Right lobe of liver (tissue), 6 donors: ENCODE measurements around the gene CHN1. TPM values are rescaled to one million over a fixed set of nuclear protein-coding genes. Genes with fewer than 3 reads are reported as not detected.
A peak's percentile ranks its signal among the peaks of the same experiment; 100 is the strongest.

ENCODE experiments used
- ATAC-seq, 4 donors: fragments of 200-7000 bp; cut with Tn5 transposase; one replicate each; pipeline ENCODE4 v1.9.1; 2020; ENCODE audit warnings: mild to moderate bottlenecking in 4 of 4, moderate library complexity in 4 of 4
- DNase-seq, 3 donors: peaks; one replicate each; pipeline ENCODE4 v3.0.0-alpha.2; 2020
- H3K27ac ChIP-seq, 3 donors: fragments of 200-600 bp; one replicate each; pipeline ENCODE4 v1.8.0; 2022
- H3K27me3 ChIP-seq, 2 donors: fragments of 200-600 bp; one replicate each; pipeline ENCODE4 v1.8.0; 2022
- H3K36me3 ChIP-seq, 4 donors: fragments of 200-600 bp; sonication (generic) in 1 of 4; one replicate each; pipeline versions ENCODE4 v1.5.1 to v1.8.0; 2017 to 2022; ENCODE audit warnings: control low read depth in 1 of 4
- H3K4me1 ChIP-seq, 4 donors: fragments of 200-600 bp; sonication (generic) in 1 of 4; one replicate each; pipeline versions ENCODE4 v1.5.1 to v1.8.0; 2017 to 2022; ENCODE audit warnings: control low read depth in 1 of 4
- H3K4me3 ChIP-seq, 3 donors: fragments of 200-600 bp; one replicate each; pipeline ENCODE4 v1.8.0; 2022
- H3K9me3 ChIP-seq, 4 donors: fragments of 200-600 bp; sonication (generic) in 1 of 4; one replicate each; pipeline versions ENCODE4 v1.5.1 to v1.8.0; 2017 to 2022; ENCODE audit warnings: control low read depth in 1 of 4
- POLR2A ChIP-seq: fragments of 450-650 bp; IDR thresholded peaks from one replicate; pipeline ENCODE4 v1.6.1; 2017; ENCODE audit warnings: antibody characterized with exemption, mild to moderate bottlenecking
- WGBS: methylation state at CpG from one replicate; pipeline ENCODE4 v1.1.6; 2018; ENCODE audit warnings: low coverage, low lambda C conversion rate; ENCODE audit not compliant: insufficient coverage; ENCODE audit errors: missing lambda C conversion rate; 5-methylcytosine and 5-hydroxymethylcytosine counted together
- intact Hi-C, 2 donors: fragments of 100-400 bp; cut with DNase I; formaldehyde crosslinking; loops; one replicate each; pipeline versions ENCODE4 v1.11.2 to v1.14.1; 2022
- total RNA-seq, 6 experiments: library from RNA; depleted of rRNA in 2 of 6; stranded (reverse); fragments of >200 nt in 2 of 6; fragmentation: NEBNext Ultra II Directional in 3 of 6; extraction: Animal tissue kit (Norgen Biotek cat#: 25700) in 3 of 6; gene quantifications; one replicate each; pipeline versions ENCODE4 v1.1.0 to v1.2.4, GENCODE V29; 2016 to 2023
- TF ChIP-seq, protein P1 (sequence below), 4 donors: fragments of 200-600 bp in 3 of 4; fragments of 450-650 bp in 1 of 4; IDR thresholded peaks; one replicate each; pipeline versions ENCODE4 v1.5.1 to v1.8.0; 2016 to 2022; ENCODE audit warnings: antibody characterized with exemption in 4 of 4, mild to moderate bottlenecking in 2 of 4
- donor health status: DM: no; HTN: yes; CAD: no.
- donor health status: DM: no; HTN: no; CAD: no.
- donor health status: DM: no; HTN: no; CAD: no.
- donor health status: DM: no; HTN: yes; CAD: no.
- donor health status: DM: no; HTN: yes; CAD: no.

Gene CHN1
- total RNA-seq, 6 experiments from 2014 or later: 1.0 to 2.8 (median 1.4) TPM

DNA sequence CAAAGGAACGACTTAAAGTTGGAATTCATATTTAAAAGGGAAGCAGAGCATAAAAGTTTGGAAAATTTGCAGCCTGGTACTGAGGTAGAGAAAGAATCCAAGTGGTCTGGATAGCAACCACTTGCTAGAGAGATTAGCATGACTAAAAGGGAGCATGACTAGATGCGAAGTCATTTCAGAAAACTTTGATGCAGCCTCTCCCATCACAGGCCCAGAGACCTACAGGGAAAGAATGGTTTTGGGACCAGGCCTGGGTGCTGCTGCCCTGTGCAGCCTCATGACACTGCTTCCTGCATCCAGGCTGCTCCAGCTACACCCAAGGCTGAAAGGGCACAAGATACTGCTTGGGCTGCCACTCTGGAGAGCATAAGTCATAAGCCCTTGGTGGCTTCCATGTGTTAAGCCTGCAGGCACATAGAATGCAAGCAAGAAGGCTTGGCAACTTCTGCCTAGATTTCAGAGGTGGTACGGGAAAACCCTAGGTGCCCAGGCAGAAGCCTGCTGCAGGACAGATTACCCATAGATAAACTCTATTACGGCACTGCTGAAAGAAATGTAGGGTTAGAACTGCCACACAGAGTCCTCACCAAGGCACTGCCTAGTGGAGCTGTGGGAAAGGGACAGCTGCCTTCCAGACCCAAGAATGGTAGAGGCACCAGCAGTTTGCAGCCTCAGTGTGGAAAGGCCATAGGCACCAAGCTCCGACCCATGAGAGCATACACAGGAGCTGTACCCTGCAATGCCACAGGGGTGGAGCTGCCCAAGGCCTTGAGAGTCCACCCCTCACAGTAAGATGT lies 12.6 kb upstream of the CHN1 start:
- Histone ChIP-seq H3K9me3 (no peaks in the 10 kb centered on the region), H3K4me1 (no peaks in the 10 kb centered on the region), H3K36me3 (no peaks in the 10 kb centered on the region), H3K27me3 (no peaks in the 10 kb centered on the region), H3K27ac (no peak overlapping the region), H3K4me3 (no peak overlapping the region)
- 70% methylated on average over 2 of the region's 5 CpGs for WGBS
- intact Hi-C loops: no loop called here
- TF ChIP-seq, protein P1, sequence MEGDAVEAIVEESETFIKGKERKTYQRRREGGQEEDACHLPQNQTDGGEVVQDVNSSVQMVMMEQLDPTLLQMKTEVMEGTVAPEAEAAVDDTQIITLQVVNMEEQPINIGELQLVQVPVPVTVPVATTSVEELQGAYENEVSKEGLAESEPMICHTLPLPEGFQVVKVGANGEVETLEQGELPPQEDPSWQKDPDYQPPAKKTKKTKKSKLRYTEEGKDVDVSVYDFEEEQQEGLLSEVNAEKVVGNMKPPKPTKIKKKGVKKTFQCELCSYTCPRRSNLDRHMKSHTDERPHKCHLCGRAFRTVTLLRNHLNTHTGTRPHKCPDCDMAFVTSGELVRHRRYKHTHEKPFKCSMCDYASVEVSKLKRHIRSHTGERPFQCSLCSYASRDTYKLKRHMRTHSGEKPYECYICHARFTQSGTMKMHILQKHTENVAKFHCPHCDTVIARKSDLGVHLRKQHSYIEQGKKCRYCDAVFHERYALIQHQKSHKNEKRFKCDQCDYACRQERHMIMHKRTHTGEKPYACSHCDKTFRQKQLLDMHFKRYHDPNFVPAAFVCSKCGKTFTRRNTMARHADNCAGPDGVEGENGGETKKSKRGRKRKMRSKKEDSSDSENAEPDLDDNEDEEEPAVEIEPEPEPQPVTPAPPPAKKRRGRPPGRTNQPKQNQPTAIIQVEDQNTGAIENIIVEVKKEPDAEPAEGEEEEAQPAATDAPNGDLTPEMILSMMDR (IDR thresholded peaks at IDR 0.05): no peak
- no peak for TF ChIP-seq POLR2A
- ATAC-seq: no peak
- no peak for DNase-seq

DNA sequence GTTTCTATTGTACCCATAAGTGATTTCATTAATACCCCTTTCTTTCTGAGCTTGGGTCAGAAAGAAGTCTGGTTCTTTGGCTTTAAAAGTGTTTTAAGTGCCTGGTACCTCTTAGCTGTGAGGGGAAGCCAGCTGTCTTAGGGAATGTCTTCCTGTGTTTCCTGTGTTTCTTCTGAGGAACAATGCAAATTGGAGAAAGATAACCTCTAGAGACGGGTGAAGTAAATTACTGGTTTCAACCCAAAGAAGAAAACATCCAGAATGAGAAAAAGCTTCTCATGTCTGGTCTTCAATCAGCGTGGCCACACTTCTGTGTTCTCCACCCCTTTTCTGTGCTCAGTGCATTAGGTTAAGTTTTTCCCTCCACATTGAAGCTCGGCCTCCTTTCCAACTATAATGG lies 10.2 kb upstream of the CHN1 start:
- ATAC-seq (peak; percentile 33 to 65 (median 45)), DNase-seq (no peak)
- Histone ChIP-seq H3K4me1 (no peaks in the 10 kb centered on the region), H3K27ac (no peak overlapping the region), H3K4me3 (no peak overlapping the region), H3K27me3 (no peaks in the 10 kb centered on the region), H3K9me3 (no peaks in the 10 kb centered on the region), H3K36me3 (no peaks in the 10 kb centered on the region)
- TF ChIP-seq, protein P1 (IDR thresholded peaks at IDR 0.05): no peak
- no peak for TF ChIP-seq POLR2A
- intact Hi-C loops: no loop called here
- WGBS: 78% methylated on average over 3 of the region's 3 CpGs

DNA sequence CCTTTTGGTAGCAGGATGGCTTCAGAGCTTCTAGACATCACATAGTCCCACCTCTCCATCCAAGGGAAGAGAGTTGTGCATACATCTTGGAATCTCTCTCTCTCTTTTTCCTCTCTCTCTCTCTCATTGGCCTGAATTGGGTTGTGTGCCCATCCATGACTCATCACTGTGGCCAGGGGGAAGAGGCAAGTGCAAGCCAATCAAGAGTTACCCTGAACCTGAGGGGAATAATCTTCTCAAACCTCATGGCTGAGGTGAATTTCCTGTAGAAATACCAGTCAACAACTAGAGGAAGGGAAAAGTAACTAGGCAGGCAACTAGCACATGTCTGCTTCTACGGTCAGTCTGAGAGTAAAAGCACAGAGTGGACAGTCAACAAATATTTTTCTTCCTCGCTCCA lies 7.3 kb upstream of the CHN1 start:
- Histone ChIP-seq H3K27ac (no peak overlapping the region), H3K9me3 (no peaks in the 10 kb centered on the region), H3K27me3 (no peaks in the 10 kb centered on the region), H3K4me3 (no peak overlapping the region), H3K36me3 (no peaks in the 10 kb centered on the region), H3K4me1 (no peaks in the 10 kb centered on the region)
- intact Hi-C loops: no loop called here
- 97% methylated on average over 2 of the region's 2 CpGs for WGBS
- TF ChIP-seq, protein P1 (IDR thresholded peaks at IDR 0.05): no peak
- no peak for TF ChIP-seq POLR2A
- ATAC-seq: no peak
- DNase-seq: no peak

DNA sequence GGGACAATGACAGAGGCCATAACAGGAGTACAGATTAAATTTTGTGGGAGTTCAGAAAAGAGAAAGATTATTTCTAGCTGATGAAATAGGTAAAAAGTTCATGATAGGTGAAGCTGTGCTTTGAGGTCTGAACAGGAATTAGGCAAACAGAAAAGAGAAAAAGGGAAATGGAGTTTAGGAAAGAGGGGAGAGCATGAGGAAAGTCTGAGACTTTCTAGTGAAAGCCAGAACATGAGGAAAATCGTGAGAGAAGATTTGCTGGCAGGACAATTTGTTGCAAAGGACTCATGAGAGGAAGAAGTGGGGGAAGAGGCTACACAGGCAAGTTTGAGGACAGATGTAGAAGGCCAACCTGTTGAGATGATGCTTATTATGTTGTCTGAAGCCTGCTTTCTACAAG lies 6.3 kb upstream of the CHN1 start:
- Histone ChIP-seq H3K4me1 (no peaks in the 10 kb centered on the region), H3K36me3 (no peaks in the 10 kb centered on the region), H3K27ac (no peak overlapping the region), H3K27me3 (peaks cover 0 to 6% of the 10 kb centered on the region in 2 donors), H3K9me3 (no peaks in the 10 kb centered on the region), H3K4me3 (no peak overlapping the region)
- intact Hi-C loops: no loop called here
- TF ChIP-seq, protein P1 (IDR thresholded peaks at IDR 0.05): no peak
- TF ChIP-seq POLR2A: no peak
- 25% methylated on average over 1 of the region's 1 CpG for WGBS
- no peak for DNase-seq
- ATAC-seq: no peak
